HPDE6-E6E7 (cell line): ENCODE results near the gene CLIC3.

ENCODE experiments used
- DNase-seq: peaks from one replicate; pipeline ENCODE4 v3.0.0; 2011; ENCODE audit warnings: missing footprints; ENCODE audit errors: extremely low spot score

Gene CLIC3

GRCh38 chr9:137000177-137000930, 4.0 kb upstream of the CLIC3 start:
- peak; percentile 37 for DNase-seq

- DNase-seq = no peak
These were observed 1.5 kb upstream of the CLIC3 start for GRCh38 chr9:136997830-136998234.

GRCh38 chr9:136997371-136997770, 1.0 kb upstream of the CLIC3 start:
- DNase-seq = no peak

GRCh38 chr9:136995772-136996311, 526 bp downstream of the CLIC3 start:
- no peak for DNase-seq

GRCh38 chr9:136995362-136995761, 1.0 kb downstream of the CLIC3 start:
- no peak for DNase-seq

GRCh38 chr9:136994888-136995230, 1.5 kb downstream of the CLIC3 start:
- DNase-seq = no peak

- no peak for DNase-seq
These were observed 2.0 kb downstream of the CLIC3 start for GRCh38 chr9:136994180-136994887.

GRCh38 chr9:136992819-136993369, 3.5 kb downstream of the CLIC3 start:
- DNase-seq = no peak

- peak; percentile 94 for DNase-seq
These were observed 4.2 kb downstream of the CLIC3 start, which contains the start of gene PAXX for GRCh38 chr9:136991993-136992818. PAXX (plus strand) TSS chr9:136992422; CDS start chr9:136992444, 22 bp downstream.

- no peak for DNase-seq
These were observed 6.0 kb downstream of the CLIC3 start for GRCh38 chr9:136990242-136990911.

- DNase-seq = no peak
These were observed 7.5 kb downstream of the CLIC3 start for GRCh38 chr9:136988872-136989271.

GRCh38 chr9:136985853-136986252, 10.5 kb downstream of the CLIC3 start:
- no peak for DNase-seq

GRCh38 chr9:136985027-136985602, 11.3 kb downstream of the CLIC3 start:
- no peak for DNase-seq

GRCh38 chr9:136984464-136985026, 11.8 kb downstream of the CLIC3 start:
- DNase-seq = no peak

- DNase-seq = no peak
These were observed 12.6 kb downstream of the CLIC3 start for GRCh38 chr9:136983656-136984314.

- DNase-seq = no peak
These were observed 13.2 kb downstream of the CLIC3 start for GRCh38 chr9:136983167-136983566.

- no peak for DNase-seq
These were observed 13.9 kb downstream of the CLIC3 start, which contains the start of gene LCNL1 for GRCh38 chr9:136982232-136983051. LCNL1 (plus strand) TSS chr9:136982993; CDS start chr9:136983587, 594 bp downstream.

GRCh38 chr9:136981588-136982231, 14.7 kb downstream of the CLIC3 start:
- no peak for DNase-seq
